ENCODE data around the gene LRMDA.

The LRMDA gene

GRCh38 chr10:75483188-75483587, 51.8 kb downstream of the LRMDA start:
- Histone ChIP-seq H3K27ac (no peak overlapping the region), H3K36me3 (no peaks in the 10 kb centered on the region)

GRCh38 chr10:75484717-75485116, 53.3 kb downstream of the LRMDA start:
- Histone ChIP-seq H3K4me1 (no peaks in the 10 kb centered on the region), H4K20me1 (no peaks in the 10 kb centered on the region)
- TF ChIP-seq Cebpa-rat (IDR thresholded peaks at IDR 0.05), result no peak

More at GRCh38 chr10:75483188-75483587, 51.8 kb downstream of the LRMDA start:
- no peak overlapping the region for H3K4me3 ChIP-seq
- H3K27me3 ChIP-seq, result no peaks in the 10 kb centered on the region
- H3K4me1 ChIP-seq, result no peaks in the 10 kb centered on the region
- no peak overlapping the region for H3K9ac ChIP-seq
- no peak for TF ChIP-seq Cebpa-rat (IDR thresholded peaks at IDR 0.05)
- H3K9me3 ChIP-seq (replicated peaks in 1 of 11), result peaks cover 0 to 22% (median 0%) of the 10 kb centered on the region in 11 experiments; a peak in 7 of 22 replicates
- H4K20me1 ChIP-seq, result no peaks in the 10 kb centered on the region
- no peak overlapping the region for H3K4me2 ChIP-seq

GRCh38 chr10:75486591-75486990, 55.2 kb downstream of the LRMDA start:
- Histone ChIP-seq H3K9ac (no peak overlapping the region), H3K36me3 (no peaks in the 10 kb centered on the region), H3K9me3 (replicated peaks in 1 of 11) (peaks cover 0 to 24% (median 0%) of the 10 kb centered on the region in 11 experiments; a peak in 7 of 22 replicates), H3K27ac (no peak overlapping the region), H3K27me3 (no peaks in the 10 kb centered on the region), H3K4me1 (no peaks in the 10 kb centered on the region), H4K20me1 (no peaks in the 10 kb centered on the region), H3K4me3 (no peak overlapping the region), H3K4me2 (no peak overlapping the region)
- no peak for TF ChIP-seq Cebpa-rat (IDR thresholded peaks at IDR 0.05)

More at GRCh38 chr10:75484717-75485116, 53.3 kb downstream of the LRMDA start:
- H3K27me3 ChIP-seq, result no peaks in the 10 kb centered on the region
- no peak overlapping the region for H3K4me3 ChIP-seq
- no peak overlapping the region for H3K9ac ChIP-seq
- no peak overlapping the region for H3K27ac ChIP-seq
- H3K9me3 ChIP-seq (replicated peaks in 1 of 11), result peaks cover 0 to 24% (median 0%) of the 10 kb centered on the region in 11 experiments; a peak in 7 of 22 replicates
- H3K36me3 ChIP-seq, result no peaks in the 10 kb centered on the region
- H3K4me2 ChIP-seq, result no peak overlapping the region

- no peak overlapping the region; a peak in 2 of 22 replicates for H3K4me2 ChIP-seq
- no peak for TF ChIP-seq Cebpa-rat (IDR thresholded peaks at IDR 0.05)
- H3K27ac ChIP-seq, result no peak overlapping the region
- H3K4me1 ChIP-seq, result peaks cover 0 to 4% (median 0%) of the 10 kb centered on the region in 10 experiments; a peak in 2 of 20 replicates
- no peaks in the 10 kb centered on the region for H4K20me1 ChIP-seq
- H3K36me3 ChIP-seq, result no peaks in the 10 kb centered on the region
- H3K4me3 ChIP-seq, result no peak overlapping the region
- no peaks in the 10 kb centered on the region for H3K27me3 ChIP-seq
- H3K9ac ChIP-seq, result no peak overlapping the region
- H3K9me3 ChIP-seq (replicated peaks in 1 of 11), result peaks cover 0 to 24% (median 0%) of the 10 kb centered on the region in 11 experiments; a peak in 7 of 22 replicates
These were observed 55.8 kb downstream of the LRMDA start for GRCh38 chr10:75487087-75487754.

- peaks cover 0 to 9% (median 0%) of the 10 kb centered on the region in 10 experiments; a peak in 2 of 20 replicates for H3K4me1 ChIP-seq
- no peak for TF ChIP-seq Cebpa-rat (IDR thresholded peaks at IDR 0.05)
These were observed 56.3 kb downstream of the LRMDA start for GRCh38 chr10:75487755-75488125.

GRCh38 chr10:75492173-75492925, 60.9 kb downstream of the LRMDA start:
- H3K4me2 ChIP-seq, result peak overlapping the region in 2 of 11 experiments; percentile 41 to 43; a peak in 4 of 22 replicates
- H4K20me1 ChIP-seq, result no peaks in the 10 kb centered on the region
- peaks cover 0 to 9% (median 0%) of the 10 kb centered on the region in 10 experiments; a peak in 2 of 20 replicates for H3K4me1 ChIP-seq
- no peak overlapping the region for H3K4me3 ChIP-seq
- H3K27ac ChIP-seq, result no peak overlapping the region
- no peak overlapping the region for H3K9ac ChIP-seq
- H3K36me3 ChIP-seq, result no peaks in the 10 kb centered on the region
- peaks cover 0 to 9% (median 0%) of the 10 kb centered on the region in 11 experiments; a peak in 1 of 22 replicates for H3K9me3 ChIP-seq (replicated peaks in 1 of 11)
- TF ChIP-seq Cebpa-rat (IDR thresholded peaks at IDR 0.05), result no peak
- no peaks in the 10 kb centered on the region for H3K27me3 ChIP-seq

More at GRCh38 chr10:75487755-75488125, 56.3 kb downstream of the LRMDA start:
- Histone ChIP-seq H3K4me3 (no peak overlapping the region), H3K9ac (no peak overlapping the region), H3K4me2 (no peak overlapping the region; a peak in 2 of 22 replicates), H3K27ac (no peak overlapping the region), H3K27me3 (no peaks in the 10 kb centered on the region), H3K9me3 (replicated peaks in 1 of 11) (peaks cover 0 to 24% (median 0%) of the 10 kb centered on the region in 11 experiments; a peak in 7 of 22 replicates), H4K20me1 (no peaks in the 10 kb centered on the region), H3K36me3 (no peaks in the 10 kb centered on the region)

- TF ChIP-seq Cebpa-rat (IDR thresholded peaks at IDR 0.05), result no peak
- no peak overlapping the region for H3K4me3 ChIP-seq
- H4K20me1 ChIP-seq, result no peaks in the 10 kb centered on the region
- no peaks in the 10 kb centered on the region for H3K36me3 ChIP-seq
- H3K27me3 ChIP-seq, result no peaks in the 10 kb centered on the region
- H3K9ac ChIP-seq, result no peak overlapping the region
- no peak overlapping the region for H3K27ac ChIP-seq
- H3K4me1 ChIP-seq, result peaks cover 0 to 9% (median 0%) of the 10 kb centered on the region in 10 experiments; a peak in 2 of 20 replicates
- H3K4me2 ChIP-seq, result no peak overlapping the region
- no peaks in the 10 kb centered on the region for H3K9me3 ChIP-seq (replicated peaks in 1 of 11)
These were observed 62.0 kb downstream of the LRMDA start for GRCh38 chr10:75493464-75493863.

GRCh38 chr10:75495434-75496190, 64.2 kb downstream of the LRMDA start:
- Histone ChIP-seq H3K4me3 (no peak overlapping the region), H3K27me3 (no peaks in the 10 kb centered on the region), H3K27ac (no peak overlapping the region), H3K4me2 (no peak overlapping the region), H3K36me3 (no peaks in the 10 kb centered on the region), H3K4me1 (peaks cover 0 to 14% (median 0%) of the 10 kb centered on the region in 10 experiments; a peak in 2 of 20 replicates), H4K20me1 (no peaks in the 10 kb centered on the region), H3K9me3 (replicated peaks in 1 of 11) (peaks cover 0 to 9% (median 2%) of the 10 kb centered on the region in 11 experiments; a peak in 12 of 22 replicates), H3K9ac (no peak overlapping the region)
- TF ChIP-seq Cebpa-rat (IDR thresholded peaks at IDR 0.05), result no peak

GRCh38 chr10:75496191-75496567, 64.8 kb downstream of the LRMDA start:
- Histone ChIP-seq H3K36me3 (no peaks in the 10 kb centered on the region), H3K4me2 (no peak overlapping the region), H3K4me1 (peaks cover 0 to 14% (median 0%) of the 10 kb centered on the region in 10 experiments; a peak in 2 of 20 replicates), H3K4me3 (no peak overlapping the region), H3K27ac (no peak overlapping the region), H3K9me3 (replicated peaks in 1 of 11) (peaks cover 0 to 14% (median 5%) of the 10 kb centered on the region in 11 experiments; a peak in 12 of 22 replicates), H3K27me3 (no peaks in the 10 kb centered on the region), H4K20me1 (no peaks in the 10 kb centered on the region), H3K9ac (no peak overlapping the region)
- TF ChIP-seq Cebpa-rat (IDR thresholded peaks at IDR 0.05), result no peak

All from BLaER1 treated with 17β-estradiol and CSF1 and Interleukin-3, amounts not matched to agents 10 nM and 100 nM (cell line).